Measurements from ENCODE around the gene ST6GALNAC4.
"Not testable (repeated sequence)": the region's sequence is repeated elsewhere in the genome, so short reads cannot be mapped to it uniquely, and the experiment has no call there.

ST6GALNAC4 gene

GRCh38 chr9:127884976-127885490 is 31.8 kb downstream of the ST6GALNAC4 start:
- DNase-seq: no peak

GRCh38 chr9:127884427-127884911 is 32.4 kb downstream of the ST6GALNAC4 start:
- DNase-seq: no peak

- no peak for DNase-seq
These were observed 32.9 kb downstream of the ST6GALNAC4 start for GRCh38 chr9:127883959-127884358.

- not testable (repeated sequence) for DNase-seq
These were observed 35.1 kb downstream of the ST6GALNAC4 start for GRCh38 chr9:127881715-127882114.

- DNase-seq: no peak
These were observed 36.7 kb downstream of the ST6GALNAC4 start for GRCh38 chr9:127880143-127880542.

GRCh38 chr9:127878652-127879390 is 38.0 kb downstream of the ST6GALNAC4 start:
- DNase-seq: no peak

GRCh38 chr9:127878001-127878651 is 38.7 kb downstream of the ST6GALNAC4 start:
- peak in 1 of 2 experiments; percentile 26 for DNase-seq

- DNase-seq: peak in 1 of 2 experiments; percentile 68
These were observed 39.3 kb downstream of the ST6GALNAC4 start, which contains the start of gene AK1 for GRCh38 chr9:127877566-127877998. TSS of gene AK1 (minus strand) at chr9:127877675. CDS start at chr9:127874617, 3,058 bp downstream.

GRCh38 chr9:127876764-127877562 is 39.9 kb downstream of the ST6GALNAC4 start:
- peak in 1 of 2 experiments; percentile 56 for DNase-seq

- no peak for DNase-seq
These were observed 40.6 kb downstream of the ST6GALNAC4 start for GRCh38 chr9:127876026-127876763.

GRCh38 chr9:127875306-127875966 is 41.4 kb downstream of the ST6GALNAC4 start:
- no peak for DNase-seq

GRCh38 chr9:127874301-127875221 is 42.3 kb downstream of the ST6GALNAC4 start:
- DNase-seq: no peak

- no peak for DNase-seq
These were observed 43.0 kb downstream of the ST6GALNAC4 start for GRCh38 chr9:127873886-127874285.

- DNase-seq: no peak
These were observed 43.6 kb downstream of the ST6GALNAC4 start for GRCh38 chr9:127873223-127873691.

GRCh38 chr9:127872369-127873222 is 44.2 kb downstream of the ST6GALNAC4 start:
- DNase-seq: no peak

- DNase-seq: no peak
These were observed 45.3 kb downstream of the ST6GALNAC4 start for GRCh38 chr9:127871531-127871930.

GRCh38 chr9:127870887-127871286 is 46.0 kb downstream of the ST6GALNAC4 start:
- DNase-seq: no peak

GRCh38 chr9:127870153-127870491 is 46.7 kb downstream of the ST6GALNAC4 start:
- DNase-seq: not testable (repeated sequence)

Data from NCI-H526 (cell line).